Activated T-cell treated with anti-CD3 and anti-CD28 coated beads, Interleukin-2, amount 50 U/mL, for 48 hours (primary cell): ENCODE measurements around the gene SLC29A2.

Experiments used
- DNase-seq, 2 experiments: peaks; one replicate each; pipeline ENCODE4 v3.0.0-alpha.2; 2020

The SLC29A2 gene

GRCh38 chr11:66346476-66347424 lies 24.8 kb downstream of the SLC29A2 start:
- no peak for DNase-seq

- no peak for DNase-seq
Observed at GRCh38 chr11:66345316-66345649, 26.3 kb downstream of the SLC29A2 start.

- peak; percentile 96 for DNase-seq
Observed at GRCh38 chr11:66344550-66345315, 26.8 kb downstream of the SLC29A2 start, which contains the start of gene BRMS1. Gene BRMS1 (minus strand): TSS chr11:66345104. CDS start chr11:66342234, 2,870 bp downstream.

- DNase-seq, result no peak
Observed at GRCh38 chr11:66343176-66343575, 28.4 kb downstream of the SLC29A2 start.

- DNase-seq, result no peak
Observed at GRCh38 chr11:66341502-66342126, 29.9 kb downstream of the SLC29A2 start.

GRCh38 chr11:66340596-66341501 lies 30.7 kb downstream of the SLC29A2 start:
- DNase-seq, result no peak

- no peak for DNase-seq
Observed at GRCh38 chr11:66339686-66340483, 31.7 kb downstream of the SLC29A2 start.

GRCh38 chr11:66339162-66339675 lies 32.3 kb downstream of the SLC29A2 start:
- DNase-seq, result no peak

- DNase-seq, result no peak
Observed at GRCh38 chr11:66338276-66339161, 33.0 kb downstream of the SLC29A2 start.

- DNase-seq, result no peak
Observed at GRCh38 chr11:66337103-66337899, 34.3 kb downstream of the SLC29A2 start.

GRCh38 chr11:66336234-66337102 lies 35.1 kb downstream of the SLC29A2 start, which contains the start of gene RIN1:
Gene RIN1 (minus strand): TSS chr11:66336434. CDS start chr11:66336402, 32 bp downstream.
- DNase-seq, result peak; percentile 83 to 85

GRCh38 chr11:66335531-66336233 lies 35.9 kb downstream of the SLC29A2 start:
- no peak for DNase-seq

- no peak for DNase-seq
Observed at GRCh38 chr11:66334605-66335442, 36.7 kb downstream of the SLC29A2 start.

GRCh38 chr11:66333896-66334604 lies 37.5 kb downstream of the SLC29A2 start:
- DNase-seq, result no peak

- no peak for DNase-seq
Observed at GRCh38 chr11:66333220-66333877, 38.2 kb downstream of the SLC29A2 start.
